H9 (cell line): ENCODE results near the gene MDFI. TPM values are rescaled to one million over a fixed set of nuclear protein-coding genes. Genes with fewer than 3 reads are reported as not detected.

Experiments
- DNase-seq: peaks from one replicate; pipeline ENCODE4 v3.0.0-alpha.2; 2017
- H2AFZ ChIP-seq: one replicate; pipeline ENCODE4 v1.6.1; 2013; ENCODE audit warnings: mild to moderate bottlenecking, low read length, control low read depth, moderate library complexity
- H2AK5ac ChIP-seq: 2 replicates; pipeline ENCODE4 v1.6.1; 2013; ENCODE audit warnings: low read length, control low read depth, mixed read lengths; ENCODE audit not compliant: insufficient read length
- H2BK120ac ChIP-seq: one replicate; pipeline ENCODE4 v1.6.1; 2013; ENCODE audit warnings: low read depth, mild to moderate bottlenecking, low read length, control low read depth, inconsistent platforms; ENCODE audit not compliant: poor library complexity, severe bottlenecking
- H2BK12ac ChIP-seq: 2 replicates; pipeline ENCODE4 v1.6.1; 2013; ENCODE audit warnings: low read length, control low read depth, mixed read lengths, low read depth; ENCODE audit not compliant: insufficient read length
- H2BK15ac ChIP-seq: 2 replicates; pipeline ENCODE4 v1.6.1; 2013; ENCODE audit warnings: low read depth, low read length, control low read depth
- H2BK20ac ChIP-seq: one replicate; pipeline ENCODE4 v1.6.1; 2013; ENCODE audit warnings: low read depth, mild to moderate bottlenecking, low read length, control low read depth, inconsistent platforms; ENCODE audit not compliant: poor library complexity, severe bottlenecking
- H2BK5ac ChIP-seq: 2 replicates; pipeline ENCODE4 v1.6.1; 2013; ENCODE audit warnings: low read length, control low read depth, mixed read lengths; ENCODE audit not compliant: insufficient read length
- H3K14ac ChIP-seq: 2 replicates; pipeline ENCODE4 v1.6.1; 2013; ENCODE audit warnings: low read length, control low read depth; ENCODE audit not compliant: insufficient read depth
- H3K18ac ChIP-seq: 2 replicates; pipeline ENCODE4 v1.6.1; 2013; ENCODE audit warnings: low read depth, mild to moderate bottlenecking, mixed read lengths, low read length, control low read depth; ENCODE audit not compliant: insufficient read length
- H3K23ac ChIP-seq: 2 replicates; pipeline ENCODE4 v1.6.1; 2013; ENCODE audit warnings: low read length, control low read depth, mixed read lengths, low read depth; ENCODE audit not compliant: insufficient read length
- H3K23me2 ChIP-seq: 2 replicates; pipeline ENCODE4 v1.6.1; 2013; ENCODE audit warnings: low read depth, mild to moderate bottlenecking, mixed read lengths, low read length, control low read depth; ENCODE audit not compliant: insufficient read length, poor library complexity, severe bottlenecking
- H3K27ac ChIP-seq: 2 replicates; pipeline ENCODE4 v1.5.1; 2013; ENCODE audit warnings: low read length, control low read depth, mixed read lengths, low read depth; ENCODE audit not compliant: insufficient read length
- H3K27me3 ChIP-seq: 2 replicates; pipeline ENCODE4 v1.6.1; 2013; ENCODE audit warnings: low read length, control low read depth, inconsistent platforms; ENCODE audit not compliant: insufficient read depth
- H3K4ac ChIP-seq: 2 replicates; pipeline ENCODE4 v1.6.1; 2013; ENCODE audit warnings: low read depth, mild to moderate bottlenecking, control low read depth, inconsistent platforms, low read length, moderate library complexity
- H3K4me1 ChIP-seq: 2 replicates; pipeline ENCODE4 v1.6.1; 2013; ENCODE audit warnings: low read length, control low read depth, inconsistent platforms; ENCODE audit not compliant: insufficient read depth
- H3K4me2 ChIP-seq: 2 replicates; pipeline ENCODE4 v1.6.1; 2013; ENCODE audit warnings: low read length, control low read depth, mixed read lengths; ENCODE audit not compliant: insufficient read length, insufficient read depth
- H3K56ac ChIP-seq: 2 replicates; pipeline ENCODE4 v1.6.1; 2013; ENCODE audit warnings: low read depth, mild to moderate bottlenecking, mixed read lengths, low read length, control low read depth; ENCODE audit not compliant: insufficient read length
- H3K79me1 ChIP-seq: 2 replicates; pipeline ENCODE4 v1.6.1; 2013; ENCODE audit warnings: low read depth, mild to moderate bottlenecking, moderate library complexity, low read length, control low read depth, inconsistent platforms; ENCODE audit not compliant: insufficient read depth, poor library complexity, severe bottlenecking
- H3K79me2 ChIP-seq: 2 replicates; pipeline ENCODE4 v1.6.1; 2013; ENCODE audit warnings: low read length, control low read depth, inconsistent platforms; ENCODE audit not compliant: insufficient read depth
- H3K9ac ChIP-seq: 2 replicates; pipeline ENCODE4 v1.6.1; 2013; ENCODE audit warnings: low read length, control low read depth, mixed read lengths; ENCODE audit not compliant: insufficient read length; ENCODE audit errors: extremely low read depth
- H3K9me3 ChIP-seq: one replicate; pipeline ENCODE4 v1.6.1; 2013; ENCODE audit warnings: low read depth, low read length, inconsistent platforms; ENCODE audit not compliant: control insufficient read depth
- H3T11ph ChIP-seq: one replicate; pipeline ENCODE4 v1.6.1; 2013; ENCODE audit warnings: mild to moderate bottlenecking, low read length, control low read depth, inconsistent platforms
- H4K20me1 ChIP-seq: one replicate; pipeline ENCODE4 v1.6.1; 2013; ENCODE audit not compliant: control insufficient read depth, insufficient read length, insufficient read depth
- H4K5ac ChIP-seq: 2 replicates; pipeline ENCODE4 v1.6.1; 2013; ENCODE audit warnings: low read depth, mild to moderate bottlenecking, mixed read lengths, low read length, control low read depth; ENCODE audit not compliant: insufficient read length
- H4K8ac ChIP-seq: replicated peaks from 2 replicates; pipeline ENCODE4 v1.6.1; 2013; ENCODE audit warnings: low read length, control low read depth, mixed read lengths, low read depth; ENCODE audit not compliant: insufficient read length
- H4K91ac ChIP-seq: 2 replicates; pipeline ENCODE4 v1.6.1; 2013; ENCODE audit warnings: low read depth, mild to moderate bottlenecking, moderate library complexity, mixed read lengths, low read length, control low read depth; ENCODE audit not compliant: insufficient read length
- H3K27ac Mint-ChIP-seq, 3 experiments: 2 replicates in 2 of 3; 3 replicates in 1 of 3; pipeline ENCODE4 v1.8.0; 2020 to 2021; ENCODE audit warnings: mixed read lengths in 3 of 3, mild to moderate bottlenecking in 1 of 3, moderate library complexity in 1 of 3
- H3K27me3 Mint-ChIP-seq: 2 replicates; pipeline ENCODE4 v1.8.0; 2021; ENCODE audit warnings: low read depth, mild to moderate bottlenecking, moderate library complexity, mixed read lengths
- H3K36me3 Mint-ChIP-seq, 3 experiments: 2 replicates in 2 of 3; 3 replicates in 1 of 3; pipeline ENCODE4 v1.8.0; 2020 to 2021; ENCODE audit warnings: low read depth in 3 of 3, mixed read lengths in 3 of 3; ENCODE audit not compliant: insufficient read depth in 1 of 3
- H3K4me1 Mint-ChIP-seq, 2 experiments: 2 replicates each; pipeline ENCODE4 v1.8.0; 2020; ENCODE audit warnings: mixed read lengths in 2 of 2
- H3K4me3 Mint-ChIP-seq, 2 experiments: 2 replicates in 1 of 2; 3 replicates in 1 of 2; pipeline ENCODE4 v1.8.0; 2020 to 2021; ENCODE audit warnings: mild to moderate bottlenecking in 2 of 2, mixed read lengths in 2 of 2, moderate library complexity in 1 of 2
- H3K9me3 Mint-ChIP-seq, 2 experiments: 2 replicates in 1 of 2; 3 replicates in 1 of 2; pipeline ENCODE4 v1.8.0; 2020; ENCODE audit warnings: mild to moderate bottlenecking in 2 of 2, mixed read lengths in 2 of 2, moderate library complexity in 1 of 2
- WGBS: extraction: QIAGEN DNeasy Blood & Tissue Kit; methylation state at CpG from one replicate; pipeline ENCODE4 v1.1.7; 2013; ENCODE audit warnings: missing lambda C conversion rate, low lambda C conversion rate, mixed read lengths; ENCODE audit not compliant: insufficient read length; ENCODE audit errors: extremely low coverage; 5-methylcytosine and 5-hydroxymethylcytosine counted together
- total RNA-seq: library from RNA; stranded (reverse); gene quantifications from 2 replicates; pipeline ENCODE4 v1.2.1, GENCODE V29; 2021
- TF ChIP-seq, protein P1 (sequence below): fragments of 200-600 bp; sonication (generic); conservative IDR thresholded peaks from 3 replicates; pipeline ENCODE4 v1.8.0; 2021; ENCODE audit warnings: antibody characterized with exemption, mild to moderate bottlenecking

Gene MDFI
- total RNA-seq, 1 experiment from 2014 or later: 45.0 TPM

DNA sequence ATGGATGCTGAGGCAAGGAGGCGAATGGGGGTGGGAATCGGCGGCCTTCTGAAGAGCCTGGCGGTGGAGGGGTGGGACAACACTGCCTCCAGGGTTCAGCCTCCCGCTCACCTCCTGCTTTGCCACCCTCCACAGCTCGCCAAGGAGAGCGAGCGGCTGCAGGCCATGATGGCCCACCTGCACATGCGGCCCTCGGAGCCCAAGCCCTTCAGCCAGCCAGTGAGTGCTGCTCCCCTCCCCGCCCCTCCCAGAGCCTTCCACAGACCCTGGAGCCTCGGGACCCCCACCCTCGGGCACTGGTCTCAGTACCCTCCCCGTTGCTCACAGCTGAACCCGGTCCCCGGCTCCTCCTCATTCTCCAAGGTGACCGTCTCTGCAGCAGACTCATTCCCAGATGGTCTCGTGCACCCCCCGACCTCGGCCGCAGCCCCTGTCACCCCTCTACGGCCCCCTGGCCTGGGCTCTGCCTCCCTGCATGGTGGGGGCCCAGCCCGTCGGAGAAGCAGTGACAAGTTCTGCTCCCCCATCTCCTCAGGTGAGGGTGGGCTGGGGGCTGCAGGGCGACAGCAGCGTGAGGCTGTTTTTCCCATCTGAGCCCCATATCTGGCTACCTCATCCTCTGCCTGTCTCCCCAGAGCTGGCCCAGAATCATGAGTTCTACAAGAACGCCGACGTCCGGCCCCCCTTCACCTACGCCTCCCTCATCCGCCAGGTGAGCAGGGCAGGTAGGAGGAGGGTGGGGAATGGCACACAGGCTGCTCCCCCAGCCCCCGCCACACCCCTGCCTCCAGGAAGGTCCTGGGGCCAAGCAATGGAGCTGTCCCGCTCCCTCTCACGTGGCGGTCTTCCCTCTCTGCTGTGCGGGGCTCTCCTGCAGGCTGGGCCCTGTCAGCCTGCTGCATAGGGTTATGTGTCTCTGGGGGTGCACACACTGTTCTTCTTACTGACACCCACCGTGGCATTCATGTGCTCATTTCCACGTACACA lies 48.3 kb upstream of the MDFI start:
- peaks cover 1% of the 10 kb centered on the region; the same call in 1 of the 2 replicates for H3K4me1 ChIP-seq
- no peak for DNase-seq
- H3K27ac ChIP-seq: no peak overlapping the region
- no peak overlapping the region for H3T11ph ChIP-seq
- no peak overlapping the region for H4K5ac ChIP-seq
- no peak overlapping the region for H3K4me3 Mint-ChIP-seq
- peaks cover 27% of the 10 kb centered on the region for H3K27me3 Mint-ChIP-seq
- no peaks in the 10 kb centered on the region for H4K20me1 ChIP-seq
- peaks cover 19 to 41% of the 10 kb centered on the region in 2 experiments for H3K4me1 Mint-ChIP-seq
- H3K56ac ChIP-seq: no peak overlapping the region
- peaks cover 5 to 23% (median 21%) of the 10 kb centered on the region in 3 experiments; a peak in 6 of 7 replicates for H3K36me3 Mint-ChIP-seq
- no peak overlapping the region for H2BK15ac ChIP-seq
- H4K8ac ChIP-seq: no peak overlapping the region
- no peak overlapping the region for H2AK5ac ChIP-seq
- H3K27ac Mint-ChIP-seq: no peak overlapping the region
- no peak overlapping the region for H2AFZ ChIP-seq
- H2BK120ac ChIP-seq: no peak overlapping the region
- no peaks in the 10 kb centered on the region for H3K79me2 ChIP-seq
- no peaks in the 10 kb centered on the region for H3K79me1 ChIP-seq
- no peaks in the 10 kb centered on the region for H3K9me3 Mint-ChIP-seq
- H3K4ac ChIP-seq: no peak overlapping the region
- H4K91ac ChIP-seq: no peak overlapping the region
- H3K18ac ChIP-seq: no peak overlapping the region
- H3K9ac ChIP-seq: no peak overlapping the region
- H3K4me2 ChIP-seq: no peak overlapping the region
- H3K27me3 ChIP-seq: no peaks in the 10 kb centered on the region
- TF ChIP-seq, protein P1, sequence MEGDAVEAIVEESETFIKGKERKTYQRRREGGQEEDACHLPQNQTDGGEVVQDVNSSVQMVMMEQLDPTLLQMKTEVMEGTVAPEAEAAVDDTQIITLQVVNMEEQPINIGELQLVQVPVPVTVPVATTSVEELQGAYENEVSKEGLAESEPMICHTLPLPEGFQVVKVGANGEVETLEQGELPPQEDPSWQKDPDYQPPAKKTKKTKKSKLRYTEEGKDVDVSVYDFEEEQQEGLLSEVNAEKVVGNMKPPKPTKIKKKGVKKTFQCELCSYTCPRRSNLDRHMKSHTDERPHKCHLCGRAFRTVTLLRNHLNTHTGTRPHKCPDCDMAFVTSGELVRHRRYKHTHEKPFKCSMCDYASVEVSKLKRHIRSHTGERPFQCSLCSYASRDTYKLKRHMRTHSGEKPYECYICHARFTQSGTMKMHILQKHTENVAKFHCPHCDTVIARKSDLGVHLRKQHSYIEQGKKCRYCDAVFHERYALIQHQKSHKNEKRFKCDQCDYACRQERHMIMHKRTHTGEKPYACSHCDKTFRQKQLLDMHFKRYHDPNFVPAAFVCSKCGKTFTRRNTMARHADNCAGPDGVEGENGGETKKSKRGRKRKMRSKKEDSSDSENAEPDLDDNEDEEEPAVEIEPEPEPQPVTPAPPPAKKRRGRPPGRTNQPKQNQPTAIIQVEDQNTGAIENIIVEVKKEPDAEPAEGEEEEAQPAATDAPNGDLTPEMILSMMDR: no peak
- no peaks in the 10 kb centered on the region for H3K23me2 ChIP-seq
- no peak overlapping the region for H3K23ac ChIP-seq
- H2BK20ac ChIP-seq: no peak overlapping the region
- H3K9me3 ChIP-seq: no peaks in the 10 kb centered on the region
- H3K14ac ChIP-seq: no peak overlapping the region
- WGBS: no CpG with 5 or more reads among the region's 39 CpGs
- H2BK5ac ChIP-seq: no peak overlapping the region
- no peak overlapping the region for H2BK12ac ChIP-seq
